Activated CD4-positive, alpha-beta T cell treated with anti-CD3 and anti-CD28 coated beads, Interleukin-10, Interleukin-2, amounts not matched to agents 100 ng/mL and 50 ng/mL, durations not matched to agents 16 hours and 8 hours (primary cell): ENCODE results near the gene AP2A2.

Experiments
- DNase-seq: peaks from one replicate; pipeline ENCODE4 v3.0.0-alpha.2; 2020

AP2A2 gene

DNA sequence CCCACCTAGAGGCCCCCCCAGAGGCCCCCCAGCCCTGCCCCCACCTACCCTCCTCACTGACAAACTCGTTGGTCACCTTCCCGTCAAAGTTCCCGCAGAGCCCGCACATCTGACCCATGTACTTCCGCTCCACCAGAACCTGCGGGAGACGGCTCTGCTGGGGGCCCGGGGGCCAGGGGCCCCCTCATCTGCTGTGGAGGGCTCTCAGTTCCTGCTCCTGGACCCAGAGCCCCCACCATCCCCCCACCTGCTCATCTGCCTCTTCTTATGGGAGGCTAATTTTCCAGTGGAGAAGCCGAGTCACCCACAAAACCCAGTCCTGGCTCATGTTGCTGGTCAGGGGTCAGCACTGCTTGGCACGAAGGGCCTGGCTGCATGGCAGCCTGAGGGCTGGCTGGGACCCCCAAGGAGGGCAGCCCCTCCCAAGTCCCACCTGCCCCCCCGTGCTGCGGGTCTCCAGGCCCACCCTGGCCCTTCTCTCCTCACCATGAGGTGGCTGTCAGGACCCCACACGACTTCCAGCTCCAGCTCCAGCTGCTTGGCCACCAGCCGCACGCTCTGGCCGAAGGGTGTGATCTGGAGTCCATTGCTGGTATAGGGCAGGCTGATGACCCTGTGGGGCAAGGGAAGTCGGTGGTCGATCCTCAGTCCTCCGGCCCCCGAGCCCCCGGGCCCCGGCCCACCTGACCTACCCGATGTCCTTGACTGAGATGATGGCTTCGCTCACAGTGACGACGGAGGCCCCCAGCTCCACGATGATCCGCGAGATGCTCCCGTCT, 105.6 kb downstream of the AP2A2 start:
- no peak for DNase-seq

DNA sequence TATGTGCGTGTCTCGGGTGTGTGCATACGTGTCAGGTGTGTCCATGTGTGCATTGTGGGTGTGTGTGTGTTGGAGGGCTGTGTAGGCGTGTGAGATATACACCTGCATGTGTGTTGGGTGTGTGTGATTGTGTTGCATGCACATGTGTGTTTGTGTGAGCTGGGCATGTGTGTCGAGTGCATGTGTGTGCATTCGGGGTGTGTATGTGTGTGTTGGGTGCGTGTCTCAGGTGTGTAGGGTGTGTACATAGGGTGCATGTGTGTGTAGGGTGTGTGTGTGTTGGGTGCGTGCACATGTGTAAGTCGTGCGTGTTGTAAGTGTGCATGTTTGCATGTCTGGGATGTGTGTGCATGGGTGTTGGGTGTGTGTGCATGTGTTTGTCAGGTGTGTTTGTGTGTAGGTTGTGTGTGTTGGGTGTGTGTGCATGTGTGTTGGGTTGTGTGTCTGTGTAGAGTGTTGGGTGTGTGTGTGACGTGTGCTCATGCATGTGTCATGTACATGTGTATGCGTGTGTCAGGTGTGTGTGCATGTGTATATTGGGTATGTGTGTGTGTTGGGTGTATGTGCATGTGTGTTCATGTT, 106.7 kb downstream of the AP2A2 start:
- DNase-seq, result no peak

GRCh38 chr11:1033016-1033798, 107.5 kb downstream of the AP2A2 start:
- DNase-seq, result no peak

- no peak for DNase-seq
Observed at GRCh38 chr11:1034001-1034400, 108.3 kb downstream of the AP2A2 start.

DNA sequence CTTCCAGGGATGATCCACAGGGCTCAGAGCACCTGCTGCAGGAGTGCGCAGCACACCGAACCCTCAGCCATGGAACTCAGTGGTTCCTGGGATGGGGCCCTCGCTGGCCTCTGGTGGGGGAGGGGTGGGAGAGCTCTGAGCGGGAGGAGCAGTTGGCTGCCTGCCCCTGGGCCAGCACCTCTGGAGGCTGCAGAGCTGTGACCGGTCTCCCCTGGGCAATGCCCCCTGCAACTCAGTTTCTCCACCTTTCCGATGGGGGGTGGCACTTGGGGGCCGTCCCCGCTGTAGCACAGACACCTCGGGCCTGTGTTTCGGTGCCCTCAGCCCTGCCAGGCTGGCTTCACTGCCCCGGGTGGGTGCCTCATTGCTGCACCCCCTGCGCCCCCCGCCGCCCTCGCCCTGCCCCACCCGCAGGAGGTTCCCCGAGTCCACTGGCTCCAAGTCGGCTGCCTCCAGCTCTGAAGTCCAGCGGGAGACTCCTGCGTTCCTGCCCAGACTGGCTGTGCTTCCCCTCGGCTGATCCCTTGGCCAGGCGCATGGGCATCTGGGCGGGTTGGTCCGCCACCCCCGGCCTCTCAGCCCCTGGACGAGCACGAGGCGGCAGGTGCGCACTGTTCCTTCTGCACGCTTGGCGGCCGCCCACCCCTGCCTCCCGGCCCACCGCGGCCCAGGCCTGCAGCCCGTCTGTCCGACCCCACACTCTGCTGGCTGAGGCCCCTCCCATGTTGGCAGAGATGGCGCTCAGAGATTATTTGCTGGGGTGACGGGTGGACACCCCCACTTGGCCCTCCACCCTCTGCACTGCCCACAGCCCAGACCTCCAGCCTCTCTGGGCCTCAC, 109.0 kb downstream of the AP2A2 start:
- no peak for DNase-seq

- DNase-seq, result no peak
Observed at GRCh38 chr11:1035577-1036283, 110.1 kb downstream of the AP2A2 start.

GRCh38 chr11:1036303-1036923, 110.7 kb downstream of the AP2A2 start, which contains the start of gene MUC6:
MUC6 (minus strand) TSS chr11:1036718; CDS start chr11:1036655, 63 bp downstream.
- no peak for DNase-seq

DNA sequence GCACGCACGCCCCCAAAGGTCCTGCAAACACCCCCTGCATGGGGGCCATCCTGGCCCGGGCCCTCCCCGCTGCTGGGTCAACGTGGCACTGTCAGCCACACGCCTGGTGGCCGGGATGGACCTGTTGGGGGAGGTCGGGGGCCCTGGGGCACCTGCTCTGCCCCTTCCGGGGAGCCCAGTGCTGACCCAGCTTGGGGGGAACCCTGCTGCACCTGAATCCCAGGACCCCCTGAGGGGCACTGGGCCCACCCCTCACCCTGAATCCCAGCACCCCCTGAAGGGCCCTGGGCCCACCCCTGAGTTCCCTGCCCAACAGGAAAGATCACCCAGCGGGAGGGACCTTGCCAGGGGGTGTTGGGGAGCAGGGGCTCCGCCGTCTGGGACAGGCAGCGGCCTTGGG, 111.3 kb downstream of the AP2A2 start:
- no peak for DNase-seq

GRCh38 chr11:1037506-1038055, 111.9 kb downstream of the AP2A2 start:
- no peak for DNase-seq

- DNase-seq, result no peak
Observed at GRCh38 chr11:1038361-1038760, 112.7 kb downstream of the AP2A2 start.

GRCh38 chr11:1038921-1039320, 113.3 kb downstream of the AP2A2 start:
- DNase-seq, result no peak

DNA sequence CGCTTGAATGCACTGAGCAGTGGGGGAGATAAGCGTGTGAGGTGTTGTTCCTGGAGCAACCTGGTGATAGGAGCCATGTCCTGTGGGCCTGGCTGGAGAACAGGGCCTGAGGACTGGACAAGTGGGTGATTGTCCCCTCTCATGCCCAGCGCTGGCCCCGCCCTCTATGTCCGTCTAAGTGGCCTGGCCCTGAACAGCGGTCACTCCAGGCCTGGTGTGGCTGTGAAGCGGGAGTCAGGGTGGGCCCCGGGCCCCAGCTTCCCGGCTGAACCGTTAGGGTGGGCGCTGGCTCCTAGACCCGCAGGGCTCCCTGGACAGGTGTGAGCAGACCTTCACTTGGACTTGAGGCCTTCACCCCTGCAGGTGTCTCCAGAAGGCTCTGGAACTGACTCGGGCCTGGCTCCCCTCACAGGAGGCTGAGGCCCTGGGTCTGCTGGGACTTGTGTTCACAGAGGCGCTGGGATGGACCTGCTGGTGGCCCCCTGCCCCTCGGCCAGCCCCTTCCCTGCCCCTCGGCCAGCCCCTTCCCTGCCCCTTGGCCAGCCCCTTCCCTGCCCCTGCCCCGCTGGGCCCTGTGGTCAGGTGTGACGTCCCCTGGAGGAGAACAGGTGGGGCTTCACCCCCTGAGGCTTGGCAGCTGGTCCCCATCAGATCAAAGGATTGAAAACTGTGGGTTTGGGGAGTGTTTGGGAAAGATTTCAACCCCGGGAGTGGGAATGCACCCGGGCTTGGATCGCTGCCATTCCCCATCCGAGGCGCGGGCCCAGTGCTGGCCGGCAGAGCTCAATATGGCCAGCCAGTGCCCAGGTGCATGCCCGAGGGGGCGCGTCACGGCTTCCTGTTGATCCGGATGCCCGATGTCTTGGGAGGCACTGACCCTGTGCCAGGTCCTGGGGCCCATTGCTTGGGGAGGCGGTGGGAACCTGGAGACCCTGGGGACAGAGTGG, 114.1 kb downstream of the AP2A2 start:
- no peak for DNase-seq

DNA sequence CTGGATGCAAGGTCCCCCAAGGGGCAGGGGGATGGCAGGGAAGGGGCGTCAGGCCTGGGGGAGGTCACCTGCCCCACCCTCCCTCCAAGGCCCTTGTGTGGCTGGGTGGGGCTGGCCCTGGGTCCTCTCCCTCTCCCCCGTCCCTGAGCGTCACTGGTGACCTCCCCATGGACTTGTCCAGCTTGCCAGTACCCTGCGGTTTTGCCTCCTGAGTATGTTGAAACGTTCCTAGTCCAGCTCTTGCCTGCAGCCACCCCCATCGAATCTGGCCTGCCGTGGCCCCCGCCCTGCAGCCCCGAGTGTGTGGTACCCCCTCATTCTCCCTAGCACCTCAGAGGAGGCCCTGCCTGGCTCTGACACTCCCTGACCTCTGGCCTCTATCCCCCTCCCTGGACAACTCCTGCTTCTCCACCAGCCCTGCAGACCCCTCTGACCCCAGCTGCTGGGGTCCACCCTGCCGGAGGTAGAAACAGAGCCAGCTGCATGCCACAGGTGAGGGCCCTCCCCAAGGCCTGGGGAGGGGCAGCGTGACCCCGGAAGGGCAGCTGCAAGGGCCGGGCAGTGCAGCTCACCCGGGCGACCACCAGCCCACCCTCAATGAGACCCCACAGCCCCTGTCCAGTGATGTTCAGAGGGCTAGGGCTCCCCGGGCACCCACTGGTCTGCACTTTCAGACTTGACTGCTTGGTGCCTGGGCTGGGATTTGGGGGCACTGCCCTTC, 114.9 kb downstream of the AP2A2 start:
- DNase-seq, result no peak

DNA sequence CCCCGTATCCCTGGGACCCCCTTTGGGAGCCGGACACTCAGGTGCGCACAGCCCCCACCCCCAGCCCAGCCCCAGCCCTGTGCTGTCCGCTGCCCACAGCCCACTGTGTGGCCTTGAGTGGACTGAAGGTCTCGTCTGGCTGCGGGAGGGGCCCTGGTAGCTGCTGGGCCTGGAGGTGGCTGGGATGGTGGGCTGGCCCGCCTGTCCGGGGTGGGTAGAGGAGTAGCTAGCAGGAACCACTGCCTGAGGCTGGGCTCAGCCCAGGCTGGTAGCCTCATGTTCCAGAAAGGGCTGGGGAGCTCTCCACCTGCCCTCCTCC, 115.4 kb downstream of the AP2A2 start:
- DNase-seq, result no peak

- DNase-seq, result no peak
Observed at GRCh38 chr11:1041471-1041870, 115.8 kb downstream of the AP2A2 start.

DNA sequence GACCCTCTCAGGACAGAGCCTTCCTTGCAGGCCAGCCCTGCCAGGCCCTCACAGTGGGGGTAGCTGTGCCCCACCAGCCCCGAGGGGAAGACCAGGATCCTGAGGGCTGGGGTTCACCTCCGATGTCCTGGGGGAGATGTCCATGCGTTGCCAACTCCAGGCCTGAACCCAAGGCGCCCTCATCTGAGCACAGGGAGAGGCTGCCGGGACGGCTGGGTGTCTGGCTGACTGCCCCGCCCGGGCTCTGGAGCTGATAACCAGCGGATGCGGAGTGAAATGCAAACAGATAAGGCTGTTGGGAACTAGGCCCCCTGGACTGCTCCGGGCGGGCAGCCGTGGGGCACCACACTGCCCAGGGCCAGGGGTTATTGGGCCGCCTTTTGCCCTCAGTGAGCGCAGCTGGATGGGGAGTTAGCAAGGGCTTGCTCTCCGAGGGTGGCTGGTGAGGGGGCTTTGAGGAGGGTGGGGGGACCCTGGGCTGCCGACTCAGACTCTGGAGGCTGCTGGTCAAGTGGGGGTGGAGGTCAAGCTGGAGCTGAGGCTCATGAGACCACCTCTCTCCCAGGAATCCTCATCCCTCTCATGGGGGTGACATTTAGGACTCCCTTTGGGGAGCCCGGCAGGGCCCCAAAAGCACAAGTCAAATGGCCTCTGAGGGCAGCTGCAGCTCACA, 116.4 kb downstream of the AP2A2 start:
- DNase-seq, result no peak

DNA sequence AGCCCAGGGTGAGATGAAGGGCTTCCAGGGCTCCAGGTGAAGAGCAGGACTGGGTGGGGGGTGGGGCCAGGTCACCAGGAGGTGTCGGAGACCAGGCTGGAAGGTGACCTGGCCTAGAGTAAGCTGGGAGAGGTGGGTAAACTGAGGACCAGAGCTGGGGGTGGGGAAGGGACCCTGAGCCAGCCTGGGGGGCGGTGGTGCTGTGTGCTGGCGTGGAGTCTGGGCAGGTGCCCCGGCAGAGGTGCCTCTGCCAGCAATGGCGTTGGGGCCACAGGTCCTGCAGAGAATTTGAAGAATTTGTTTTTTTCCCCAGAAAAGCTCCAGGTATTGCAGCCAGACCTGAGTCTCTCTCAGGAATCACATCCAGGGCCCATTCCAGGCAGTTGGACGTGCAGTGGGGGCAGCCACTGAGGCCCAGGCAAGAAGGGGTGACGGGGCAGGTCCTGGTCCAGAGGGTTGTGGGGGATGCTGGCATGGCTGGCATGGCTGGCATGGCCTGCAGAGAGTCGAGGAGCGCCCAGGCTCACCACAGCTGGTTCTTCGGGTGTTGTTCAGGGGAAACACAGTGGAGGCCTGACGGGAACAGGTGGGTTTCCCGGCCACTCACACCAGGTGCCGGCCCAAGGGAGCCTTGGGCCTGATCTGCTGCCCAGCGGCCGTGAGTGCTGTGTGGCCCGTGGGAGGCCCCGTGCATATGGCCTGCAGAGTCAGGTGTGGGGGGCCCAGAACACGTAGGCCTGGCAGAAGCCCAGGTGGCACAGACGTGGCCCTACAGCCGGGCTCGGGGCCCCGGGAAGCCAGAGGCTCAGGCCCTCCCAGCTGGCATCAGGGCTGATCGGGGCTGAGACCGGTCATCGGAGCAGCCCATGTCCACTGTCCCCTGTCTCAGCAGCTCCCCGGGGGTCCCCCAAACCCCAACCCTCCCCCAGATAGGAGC, 117.2 kb downstream of the AP2A2 start:
- no peak for DNase-seq

DNA sequence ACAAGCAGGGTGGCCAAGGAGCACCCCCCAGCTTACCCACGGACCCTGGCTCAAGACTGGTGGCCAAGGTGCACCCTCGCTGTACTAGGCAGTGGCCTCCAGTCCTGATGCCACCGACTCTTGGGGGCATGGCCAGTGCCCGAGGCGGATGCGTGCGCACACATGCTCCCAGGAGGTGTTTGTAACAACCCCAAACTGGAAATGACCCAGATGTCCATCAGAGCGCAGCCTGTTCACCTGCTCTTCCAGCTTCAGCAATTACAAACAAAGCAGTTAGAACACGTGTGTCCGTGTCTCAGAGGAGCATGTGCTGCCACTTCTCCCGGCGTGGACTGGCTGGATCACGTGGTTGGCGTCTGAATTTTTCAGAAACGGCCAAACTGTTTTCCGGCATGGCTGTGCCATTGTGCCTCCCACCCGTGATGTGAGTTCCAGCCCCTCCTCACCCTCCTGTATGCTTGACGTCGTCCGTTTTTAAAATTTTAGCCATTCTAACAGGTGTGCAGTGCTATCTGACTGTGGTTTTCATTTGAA, 118.0 kb downstream of the AP2A2 start:
- no peak for DNase-seq
